ENCODE data around the gene CACNA1D. TPM values are rescaled to one million over a fixed set of nuclear protein-coding genes. Genes with fewer than 3 reads are reported as not detected.

CACNA1D gene
- polyA plus RNA-seq, 1 donor (not counting 4 experiments of a cell fraction or from before 2014, with no cell fraction given) = 0.20 TPM

DNA sequence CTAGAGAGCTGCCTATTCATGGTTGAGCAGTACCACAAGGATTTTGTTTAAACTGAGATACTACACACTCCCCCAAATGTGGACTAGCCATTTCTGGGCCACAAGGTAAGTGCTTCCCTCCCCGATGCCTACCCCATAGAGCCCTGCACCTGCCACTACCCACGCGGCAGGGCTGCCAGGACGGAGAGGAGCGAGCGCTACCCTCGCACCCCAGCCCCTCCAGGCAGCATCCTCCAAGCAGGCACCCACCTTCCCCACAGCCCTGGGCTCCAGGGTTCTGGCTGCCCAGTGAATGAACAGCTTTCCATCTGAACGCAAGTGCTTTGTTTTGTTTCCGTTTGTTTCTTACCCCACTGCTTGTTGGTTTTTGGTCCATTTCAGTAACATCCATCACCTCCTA, 292.6 kb downstream of the CACNA1D start:
- Histone ChIP-seq H3K9ac (ENCODE audit: control insufficient read depth, extremely low read depth, insufficient read depth, low read length) (no peak overlapping the region), H3K4me2 (ENCODE audit: control insufficient read depth, extremely low read depth, insufficient read depth, low read depth, low read length) (no peak overlapping the region), H3K36me3 (ENCODE audit: control insufficient read depth in 2 of 2, extremely low read depth in 1 of 2, insufficient read depth in 2 of 2, low read length in 2 of 2) (no peaks in the 10 kb centered on the region), H2AFZ (ENCODE audit: control insufficient read depth, low read length) (no peak overlapping the region), H3K27ac (ENCODE audit: control insufficient read depth, insufficient read depth, low read length) (no peak overlapping the region), H3K9me3 (ENCODE audit: control insufficient read depth, low read depth, low read length) (no peaks in the 10 kb centered on the region), H3K79me2 (ENCODE audit: control insufficient read depth, insufficient read depth, low read length) (no peaks in the 10 kb centered on the region), H3K4me1 (ENCODE audit: control insufficient read depth, extremely low read depth, insufficient read depth, low read length) (no peaks in the 10 kb centered on the region), H3K9me1 (ENCODE audit: control insufficient read depth, extremely low read depth, insufficient read depth, low read length) (no peaks in the 10 kb centered on the region), H3K27me3 (ENCODE audit: control insufficient read depth, extremely low read depth, insufficient read depth, low read length) (peaks cover 8% of the 10 kb centered on the region), H3K4me3 (ENCODE audit: control insufficient read depth in 2 of 3, extremely low read depth in 1 of 3, insufficient read depth in 2 of 3, low read depth in 1 of 3, low read length in 3 of 3) (no peak overlapping the region), H4K20me1 (ENCODE audit: control insufficient read depth, extremely low read depth, insufficient read depth, low read length) (no peaks in the 10 kb centered on the region)
- no peak for FAIRE-seq
- TF ChIP-seq, protein P1, sequence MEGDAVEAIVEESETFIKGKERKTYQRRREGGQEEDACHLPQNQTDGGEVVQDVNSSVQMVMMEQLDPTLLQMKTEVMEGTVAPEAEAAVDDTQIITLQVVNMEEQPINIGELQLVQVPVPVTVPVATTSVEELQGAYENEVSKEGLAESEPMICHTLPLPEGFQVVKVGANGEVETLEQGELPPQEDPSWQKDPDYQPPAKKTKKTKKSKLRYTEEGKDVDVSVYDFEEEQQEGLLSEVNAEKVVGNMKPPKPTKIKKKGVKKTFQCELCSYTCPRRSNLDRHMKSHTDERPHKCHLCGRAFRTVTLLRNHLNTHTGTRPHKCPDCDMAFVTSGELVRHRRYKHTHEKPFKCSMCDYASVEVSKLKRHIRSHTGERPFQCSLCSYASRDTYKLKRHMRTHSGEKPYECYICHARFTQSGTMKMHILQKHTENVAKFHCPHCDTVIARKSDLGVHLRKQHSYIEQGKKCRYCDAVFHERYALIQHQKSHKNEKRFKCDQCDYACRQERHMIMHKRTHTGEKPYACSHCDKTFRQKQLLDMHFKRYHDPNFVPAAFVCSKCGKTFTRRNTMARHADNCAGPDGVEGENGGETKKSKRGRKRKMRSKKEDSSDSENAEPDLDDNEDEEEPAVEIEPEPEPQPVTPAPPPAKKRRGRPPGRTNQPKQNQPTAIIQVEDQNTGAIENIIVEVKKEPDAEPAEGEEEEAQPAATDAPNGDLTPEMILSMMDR (optimal IDR thresholded peaks at IDR 0.05 in 1 of 3, IDR thresholded peaks at IDR 0.05 in 1 of 3, conservative IDR thresholded peaks at IDR 0.05 in 1 of 3; ENCODE audit: extremely low read depth in 1 of 3, insufficient read depth in 2 of 3, low read length in 3 of 3) = no peak
- no peak for TF ChIP-seq EZH2 (IDR thresholded peaks at IDR 0.05; ENCODE audit: low read length)
- DNase-seq (ENCODE audit: low read depth, low spot score) = no peak
- dilution Hi-C loops (cut with MboI; ENCODE audit: extremely low pct_ligation_motif_present, low sequenced_read_pairs) = no loop called here

DNA sequence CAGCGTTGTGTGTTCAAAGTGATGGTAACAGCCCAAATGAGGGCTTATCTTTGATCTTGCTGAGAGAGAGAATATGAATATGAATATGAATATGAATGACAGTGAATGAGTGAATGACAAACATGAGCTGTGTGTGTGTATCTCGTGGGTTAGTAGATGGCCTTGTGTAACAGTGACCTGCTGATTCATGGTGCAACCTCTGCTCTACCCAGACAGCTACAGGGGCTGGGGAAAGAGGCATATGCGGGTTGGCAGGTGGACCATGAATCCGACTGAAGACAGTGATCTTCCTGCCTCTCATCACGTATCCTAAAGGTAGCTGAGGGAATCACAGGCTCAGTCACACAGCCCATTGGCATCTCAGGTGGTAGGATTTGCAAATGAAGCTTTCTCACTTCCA, 293.6 kb downstream of the CACNA1D start:
- dilution Hi-C loops (cut with MboI; ENCODE audit: extremely low pct_ligation_motif_present, low sequenced_read_pairs) = no loop called here

More for the DNA sequence above, 293.6 kb downstream of the CACNA1D start:
- Histone ChIP-seq H3K9ac (ENCODE audit: control insufficient read depth, extremely low read depth, insufficient read depth, low read length) (no peak overlapping the region), H3K9me3 (ENCODE audit: control insufficient read depth, low read depth, low read length) (no peaks in the 10 kb centered on the region), H3K79me2 (ENCODE audit: control insufficient read depth, insufficient read depth, low read length) (no peaks in the 10 kb centered on the region), H3K4me1 (ENCODE audit: control insufficient read depth, extremely low read depth, insufficient read depth, low read length) (no peaks in the 10 kb centered on the region), H2AFZ (ENCODE audit: control insufficient read depth, low read length) (no peak overlapping the region), H3K27me3 (ENCODE audit: control insufficient read depth, extremely low read depth, insufficient read depth, low read length) (peaks cover 5% of the 10 kb centered on the region), H3K4me2 (ENCODE audit: control insufficient read depth, extremely low read depth, insufficient read depth, low read depth, low read length) (no peak overlapping the region), H3K9me1 (ENCODE audit: control insufficient read depth, extremely low read depth, insufficient read depth, low read length) (no peaks in the 10 kb centered on the region), H3K4me3 (ENCODE audit: control insufficient read depth in 2 of 3, extremely low read depth in 1 of 3, insufficient read depth in 2 of 3, low read depth in 1 of 3, low read length in 3 of 3) (no peak overlapping the region), H3K36me3 (ENCODE audit: control insufficient read depth in 2 of 2, extremely low read depth in 1 of 2, insufficient read depth in 2 of 2, low read length in 2 of 2) (no peaks in the 10 kb centered on the region), H3K27ac (ENCODE audit: control insufficient read depth, insufficient read depth, low read length) (no peak overlapping the region), H4K20me1 (ENCODE audit: control insufficient read depth, extremely low read depth, insufficient read depth, low read length) (no peaks in the 10 kb centered on the region)
- no peak for DNase-seq (ENCODE audit: low read depth, low spot score)
- FAIRE-seq = no peak
- TF ChIP-seq, protein P1 (optimal IDR thresholded peaks at IDR 0.05 in 1 of 3, IDR thresholded peaks at IDR 0.05 in 1 of 3, conservative IDR thresholded peaks at IDR 0.05 in 1 of 3; ENCODE audit: extremely low read depth in 1 of 3, insufficient read depth in 2 of 3, low read length in 3 of 3) = no peak
- TF ChIP-seq EZH2 (IDR thresholded peaks at IDR 0.05; ENCODE audit: low read length) = no peak
